ENCODE measurements around the gene PKNOX2. TPM values are rescaled to one million over a fixed set of nuclear protein-coding genes. Genes with fewer than 3 reads are reported as not detected.

The PKNOX2 gene
- total and polyA plus RNA-seq, 2 of the 4 experiments (the other 2 are of a cell fraction), result 0.72 to 2.3 TPM

DNA sequence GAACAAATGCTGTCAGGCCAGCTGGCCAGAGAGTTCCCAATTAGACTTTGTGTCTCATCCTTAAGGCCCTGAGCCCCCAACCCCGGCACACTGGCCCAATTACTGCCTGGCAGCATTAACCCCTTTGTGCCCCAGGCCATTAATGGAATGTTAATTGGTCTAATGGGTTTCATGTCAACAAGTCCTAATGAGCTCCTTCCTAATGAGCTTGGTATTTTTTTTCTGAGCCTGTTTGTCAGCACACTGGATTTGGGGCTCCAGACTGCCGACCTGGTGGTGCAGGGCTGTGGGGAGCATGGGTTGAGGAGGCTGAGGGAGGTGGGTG is 182.7 kb downstream of the PKNOX2 start:
- Histone ChIP-seq H3K4me3 (ENCODE audit: insufficient read depth, low read depth, low read length) (no peak overlapping the region), H3K4me2 (ENCODE audit: low read depth, low read length) (no peak overlapping the region), H2AK9ac (replicated peaks; ENCODE audit: low read depth, low read length, poor library complexity) (no peak overlapping the region), H3K79me1 (ENCODE audit: low read depth in 1 of 2, low read length in 2 of 2) (no peaks in the 10 kb centered on the region), H3K36me3 (ENCODE audit: control insufficient read depth, insufficient read depth, low read length) (no peaks in the 10 kb centered on the region), H2BK15ac (ENCODE audit: low read depth, low read length) (no peak overlapping the region), H3K14ac (replicated peaks; ENCODE audit: low read depth, low read length) (no peak overlapping the region), H4K5ac (ENCODE audit: low read depth, low read length) (no peak overlapping the region), H3K4ac (ENCODE audit: low read depth, low read length) (no peak overlapping the region), H3K56ac (ENCODE audit: extremely low read depth, insufficient read depth, low read length) (no peak overlapping the region), H2AK5ac (ENCODE audit: low read depth, low read length) (no peak overlapping the region), H4K91ac (ENCODE audit: insufficient read depth, low read depth, low read length) (no peak overlapping the region), H3K9ac (ENCODE audit: low read depth, low read length) (no peak overlapping the region), H3K9me1 (ENCODE audit: insufficient read depth, low read length) (no peaks in the 10 kb centered on the region), H2BK20ac (ENCODE audit: low read depth, low read length) (no peak overlapping the region), H3K4me1 (ENCODE audit: control insufficient read depth, insufficient read depth, low read length) (peaks cover 2% of the 10 kb centered on the region; the same call in 1 of the 2 replicates), H3K9me3 (ENCODE audit: control insufficient read depth, insufficient read depth, low read length) (no peaks in the 10 kb centered on the region), H2BK5ac (ENCODE audit: low read depth, low read length, poor library complexity, severe bottlenecking) (no peak overlapping the region), H3K18ac (ENCODE audit: low read depth, low read length) (no peak overlapping the region), H3K27me3 (ENCODE audit: control insufficient read depth, insufficient read depth, low read length) (no peaks in the 10 kb centered on the region), H3K27ac (ENCODE audit: insufficient read depth, low read length) (no peak overlapping the region), H2BK120ac (ENCODE audit: low read depth, low read length) (no peak overlapping the region), H2AFZ (replicated peaks; ENCODE audit: low read length, poor library complexity) (no peak overlapping the region), H4K8ac (ENCODE audit: low read depth in 2 of 2, low read length in 2 of 2) (no peak overlapping the region), H4K20me1 (ENCODE audit: insufficient read depth, low read length) (no peaks in the 10 kb centered on the region), H3K23ac (ENCODE audit: low read depth, low read length) (no peak overlapping the region)
- BruUV-seq (replicated peaks), result no TSS peak
- intact Hi-C loops (cut with micrococcal nuclease), result loop anchor here (5.0 kb wide), 2 partner anchors 85 to 125 kb away; no protein-coding TSS in a partner anchor
- ChIA-PET POLR2A (ENCODE audit: unreplicated experiment) (no interaction called here), CTCF (interaction anchor here (0.6 to 2.4 kb wide), 4 partner anchors 20 to 205 kb away, joined by 5 to 8 read pairs (median 5); no protein-coding TSS in a partner anchor)
- DNase-seq (no peak), ATAC-seq (ENCODE audit: low read depth) (no peak)
- dilution Hi-C loops (cut with HindIII; ENCODE audit: low sequenced_read_pairs, unreplicated experiment), result no loop called here
- in situ Hi-C loops (cut with MboI; ENCODE audit: low sequenced_read_pairs), result loop anchor here (5.0 kb wide), 1 partner anchor 185 kb away; the partner anchor contains the start of gene PKNOX2
- WGBS, 2 experiments (ENCODE audit: extremely low coverage in 2 of 2, insufficient read length in 1 of 2), result no CpG with 5 or more reads among the region's 2 CpGs
- TF ChIP-seq FOS (IDR thresholded peaks at IDR 0.05; ENCODE audit: low read depth, low read length) (no peak), CHD1 (IDR thresholded peaks at IDR 0.05; ENCODE audit: low read depth, low read length) (no peak), NFE2L2 (IDR thresholded peaks at IDR 0.05; ENCODE audit: low read depth, low read length) (no peak), BHLHE40 (IDR thresholded peaks at IDR 0.05; ENCODE audit: low read depth, low read length) (no peak), SMC3 (IDR thresholded peaks at IDR 0.05; ENCODE audit: low read depth, low read length) (no peak), MAFK (IDR thresholded peaks at IDR 0.05; ENCODE audit: low read depth, low read length) (no peak), RAD21 (IDR thresholded peaks at IDR 0.05; ENCODE audit: low read length) (no peak), RCOR1 (IDR thresholded peaks at IDR 0.05; ENCODE audit: insufficient replicate concordance, low read length) (no peak), CEBPB (IDR thresholded peaks at IDR 0.05; ENCODE audit: low read depth, low read length) (no peak), POLR2A (IDR thresholded peaks at IDR 0.05; ENCODE audit: low read depth, low read length) (no peak), MAZ (IDR thresholded peaks at IDR 0.05; ENCODE audit: borderline replicate concordance, low read depth, low read length) (no peak), MXI1 (IDR thresholded peaks at IDR 0.05; ENCODE audit: borderline replicate concordance, low read depth, low read length) (no peak), RFX5 (IDR thresholded peaks at IDR 0.05; ENCODE audit: low read depth, low read length) (no peak)
- TF ChIP-seq, protein P1, sequence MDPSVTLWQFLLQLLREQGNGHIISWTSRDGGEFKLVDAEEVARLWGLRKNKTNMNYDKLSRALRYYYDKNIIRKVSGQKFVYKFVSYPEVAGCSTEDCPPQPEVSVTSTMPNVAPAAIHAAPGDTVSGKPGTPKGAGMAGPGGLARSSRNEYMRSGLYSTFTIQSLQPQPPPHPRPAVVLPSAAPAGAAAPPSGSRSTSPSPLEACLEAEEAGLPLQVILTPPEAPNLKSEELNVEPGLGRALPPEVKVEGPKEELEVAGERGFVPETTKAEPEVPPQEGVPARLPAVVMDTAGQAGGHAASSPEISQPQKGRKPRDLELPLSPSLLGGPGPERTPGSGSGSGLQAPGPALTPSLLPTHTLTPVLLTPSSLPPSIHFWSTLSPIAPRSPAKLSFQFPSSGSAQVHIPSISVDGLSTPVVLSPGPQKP (IDR thresholded peaks at IDR 0.05; ENCODE audit: borderline replicate concordance, low read depth, low read length), result no peak
- TF ChIP-seq, protein P2, sequence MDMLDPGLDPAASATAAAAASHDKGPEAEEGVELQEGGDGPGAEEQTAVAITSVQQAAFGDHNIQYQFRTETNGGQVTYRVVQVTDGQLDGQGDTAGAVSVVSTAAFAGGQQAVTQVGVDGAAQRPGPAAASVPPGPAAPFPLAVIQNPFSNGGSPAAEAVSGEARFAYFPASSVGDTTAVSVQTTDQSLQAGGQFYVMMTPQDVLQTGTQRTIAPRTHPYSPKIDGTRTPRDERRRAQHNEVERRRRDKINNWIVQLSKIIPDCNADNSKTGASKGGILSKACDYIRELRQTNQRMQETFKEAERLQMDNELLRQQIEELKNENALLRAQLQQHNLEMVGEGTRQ (IDR thresholded peaks at IDR 0.05; ENCODE audit: low read depth, low read length), result no peak
- TF ChIP-seq, protein P3, sequence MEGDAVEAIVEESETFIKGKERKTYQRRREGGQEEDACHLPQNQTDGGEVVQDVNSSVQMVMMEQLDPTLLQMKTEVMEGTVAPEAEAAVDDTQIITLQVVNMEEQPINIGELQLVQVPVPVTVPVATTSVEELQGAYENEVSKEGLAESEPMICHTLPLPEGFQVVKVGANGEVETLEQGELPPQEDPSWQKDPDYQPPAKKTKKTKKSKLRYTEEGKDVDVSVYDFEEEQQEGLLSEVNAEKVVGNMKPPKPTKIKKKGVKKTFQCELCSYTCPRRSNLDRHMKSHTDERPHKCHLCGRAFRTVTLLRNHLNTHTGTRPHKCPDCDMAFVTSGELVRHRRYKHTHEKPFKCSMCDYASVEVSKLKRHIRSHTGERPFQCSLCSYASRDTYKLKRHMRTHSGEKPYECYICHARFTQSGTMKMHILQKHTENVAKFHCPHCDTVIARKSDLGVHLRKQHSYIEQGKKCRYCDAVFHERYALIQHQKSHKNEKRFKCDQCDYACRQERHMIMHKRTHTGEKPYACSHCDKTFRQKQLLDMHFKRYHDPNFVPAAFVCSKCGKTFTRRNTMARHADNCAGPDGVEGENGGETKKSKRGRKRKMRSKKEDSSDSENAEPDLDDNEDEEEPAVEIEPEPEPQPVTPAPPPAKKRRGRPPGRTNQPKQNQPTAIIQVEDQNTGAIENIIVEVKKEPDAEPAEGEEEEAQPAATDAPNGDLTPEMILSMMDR (conservative IDR thresholded peaks at IDR 0.05; ENCODE audit: low read depth, low read length), result no peak

Data from IMR-90 (cell line).